Measurements from ENCODE around the gene RNF32.
"Not testable (repeated sequence)": the region's sequence is repeated elsewhere in the genome, so short reads cannot be mapped to it uniquely, and the experiment has no call there.

Gene RNF32

DNA sequence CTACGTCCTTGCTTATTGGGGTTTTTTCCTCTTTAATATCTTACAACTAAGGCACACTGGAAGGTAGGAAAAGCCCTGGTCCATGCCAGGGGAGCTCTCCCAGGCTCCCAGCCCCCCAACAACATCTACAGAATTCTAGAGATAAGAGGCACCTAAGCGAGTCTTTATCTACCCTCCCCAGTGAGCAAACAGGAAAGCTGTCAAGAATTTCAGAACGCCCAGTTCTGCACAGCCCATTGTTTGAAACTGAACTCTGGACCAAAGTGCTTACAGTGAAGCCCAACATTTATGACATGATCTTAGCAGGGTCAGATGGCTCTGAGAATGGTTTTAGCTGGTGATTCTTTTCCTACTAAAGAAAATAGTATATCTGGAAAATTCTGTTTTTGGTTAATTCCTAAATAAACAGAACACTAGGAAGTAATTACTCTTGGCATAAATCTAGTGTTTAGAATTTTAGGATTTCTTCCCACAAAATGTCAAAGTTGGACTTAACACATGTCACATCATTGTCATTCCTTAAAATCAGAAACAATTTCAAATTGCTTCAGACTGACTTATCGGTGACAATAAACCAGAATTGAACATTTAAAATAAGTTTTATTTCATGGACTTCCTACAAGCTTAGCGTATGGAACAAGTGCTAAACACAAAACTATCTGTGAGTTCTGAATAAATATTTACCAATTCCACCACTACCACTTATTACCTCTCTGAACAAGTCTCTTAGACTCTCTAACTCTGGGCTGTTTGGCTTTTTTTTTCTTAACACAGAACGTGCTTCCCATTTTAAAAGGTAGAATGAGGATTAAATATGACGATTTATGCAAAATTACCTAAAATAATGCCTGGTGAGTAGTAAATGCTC, 31.3 kb upstream of the RNF32 start:
- H3K27me3 Mint-ChIP-seq = peaks cover 50% of the 10 kb centered on the region
- H3K27ac Mint-ChIP-seq = peak overlapping the region; percentile 0
- H3K36me3 Mint-ChIP-seq (ENCODE audit: low read depth) = no peaks in the 10 kb centered on the region
- H3K9me3 Mint-ChIP-seq = no peaks in the 10 kb centered on the region
- peak overlapping the region; percentile 40 for H3K4me3 Mint-ChIP-seq
- peaks cover 16% of the 10 kb centered on the region for H3K4me1 Mint-ChIP-seq (ENCODE audit: low read depth)

DNA sequence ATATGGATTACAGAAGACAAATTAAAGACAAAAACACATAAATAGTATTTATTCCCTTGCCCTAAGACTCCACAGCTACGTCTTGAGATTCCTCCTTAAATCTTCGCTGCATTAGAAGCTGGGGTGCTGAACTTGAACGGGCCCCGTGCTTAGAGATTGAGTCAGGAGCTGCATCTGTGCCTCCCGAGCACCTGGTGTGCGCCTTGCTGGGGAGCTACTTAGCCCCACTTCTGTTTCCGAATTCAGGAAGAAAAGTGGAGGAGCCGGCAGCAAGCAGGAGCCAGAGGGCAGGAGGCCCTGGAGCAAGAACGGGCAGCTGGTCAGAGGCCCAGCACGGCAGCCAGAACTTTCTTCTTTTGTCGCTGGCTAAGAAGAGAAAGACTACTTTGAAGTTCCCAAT, 30.4 kb upstream of the RNF32 start:
- peaks cover 16% of the 10 kb centered on the region for H3K4me1 Mint-ChIP-seq (ENCODE audit: low read depth)
- H3K36me3 Mint-ChIP-seq (ENCODE audit: low read depth) = no peaks in the 10 kb centered on the region
- H3K9me3 Mint-ChIP-seq = no peaks in the 10 kb centered on the region
- no peak overlapping the region for H3K27ac Mint-ChIP-seq
- peaks cover 54% of the 10 kb centered on the region for H3K27me3 Mint-ChIP-seq
- H3K4me3 Mint-ChIP-seq = no peak overlapping the region

DNA sequence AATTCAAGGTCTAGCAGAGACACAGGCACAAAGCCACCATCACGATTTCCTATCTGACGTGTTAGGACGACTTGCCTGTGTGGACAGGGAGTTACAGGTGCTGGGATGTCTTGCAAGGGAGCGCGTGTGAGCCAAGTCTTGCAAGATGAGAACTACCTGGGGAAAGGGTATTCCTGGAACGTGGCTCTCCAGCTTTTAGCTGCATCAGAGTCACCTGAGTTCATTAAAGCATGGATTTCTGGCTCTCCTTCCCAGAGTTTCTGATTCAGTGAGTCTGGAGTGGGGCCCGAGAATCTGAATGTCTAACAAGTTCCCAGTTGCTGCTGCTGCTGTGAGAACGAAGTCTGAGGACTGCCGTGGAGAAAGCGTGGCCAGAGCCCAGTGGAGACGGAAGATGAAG, 30.0 kb upstream of the RNF32 start:
- no peaks in the 10 kb centered on the region for H3K36me3 Mint-ChIP-seq (ENCODE audit: low read depth)
- H3K9me3 Mint-ChIP-seq = no peaks in the 10 kb centered on the region
- H3K27me3 Mint-ChIP-seq = peaks cover 57% of the 10 kb centered on the region
- H3K4me1 Mint-ChIP-seq (ENCODE audit: low read depth) = peaks cover 16% of the 10 kb centered on the region
- no peak overlapping the region for H3K27ac Mint-ChIP-seq
- no peak overlapping the region for H3K4me3 Mint-ChIP-seq

DNA sequence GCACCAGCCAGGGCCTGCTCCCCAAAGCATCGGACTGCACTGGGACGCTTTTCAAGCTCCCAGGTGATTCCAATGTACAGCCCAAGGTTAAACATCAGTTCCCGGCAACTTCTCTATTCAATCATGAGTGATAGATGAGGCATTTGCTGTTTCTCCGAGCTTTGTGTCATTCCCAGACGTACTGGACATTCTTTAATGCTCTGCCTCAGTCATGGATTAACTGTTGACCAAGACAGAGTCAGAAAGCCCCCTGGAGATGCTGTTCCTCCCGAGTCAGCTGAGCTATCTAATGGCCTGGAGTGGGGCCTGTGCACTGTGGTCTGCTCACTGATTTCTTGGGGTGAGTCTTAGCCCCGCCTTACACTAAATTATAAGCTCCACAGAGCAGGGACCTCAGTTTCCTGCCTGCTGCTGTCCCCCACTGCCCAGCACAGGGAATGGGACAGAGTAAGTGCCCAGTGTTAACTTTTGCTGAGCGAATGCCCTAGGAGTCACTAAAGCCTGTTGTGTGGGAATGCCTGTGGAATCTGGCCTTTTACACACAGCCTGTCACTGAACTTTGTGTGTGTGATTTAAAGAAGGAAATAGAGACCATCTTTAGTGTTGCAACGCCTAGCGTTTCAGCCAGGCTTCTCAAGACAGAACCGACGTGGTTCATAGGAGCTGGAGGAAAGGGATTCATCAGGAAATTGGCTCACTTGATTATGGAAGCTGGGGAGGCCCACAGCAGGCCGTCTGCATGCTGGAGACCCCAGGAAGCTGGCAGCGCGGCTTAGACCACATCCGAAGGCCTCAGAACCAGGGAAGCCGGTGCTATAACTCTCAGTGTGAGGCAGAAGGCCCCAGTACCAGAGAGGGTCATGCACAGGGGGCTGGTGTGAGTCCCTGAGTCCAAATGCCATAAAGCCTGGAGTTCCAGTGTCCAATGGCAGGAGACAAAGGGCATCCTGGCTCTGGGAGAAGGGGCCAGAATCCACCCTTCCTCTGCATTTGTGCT, 29.3 kb upstream of the RNF32 start:
- H3K36me3 Mint-ChIP-seq (ENCODE audit: low read depth) = no peaks in the 10 kb centered on the region
- H3K4me3 Mint-ChIP-seq = no peak overlapping the region
- peaks cover 55% of the 10 kb centered on the region for H3K27me3 Mint-ChIP-seq
- H3K4me1 Mint-ChIP-seq (ENCODE audit: low read depth) = peaks cover 16% of the 10 kb centered on the region
- H3K27ac Mint-ChIP-seq = no peak overlapping the region
- H3K9me3 Mint-ChIP-seq = no peaks in the 10 kb centered on the region

DNA sequence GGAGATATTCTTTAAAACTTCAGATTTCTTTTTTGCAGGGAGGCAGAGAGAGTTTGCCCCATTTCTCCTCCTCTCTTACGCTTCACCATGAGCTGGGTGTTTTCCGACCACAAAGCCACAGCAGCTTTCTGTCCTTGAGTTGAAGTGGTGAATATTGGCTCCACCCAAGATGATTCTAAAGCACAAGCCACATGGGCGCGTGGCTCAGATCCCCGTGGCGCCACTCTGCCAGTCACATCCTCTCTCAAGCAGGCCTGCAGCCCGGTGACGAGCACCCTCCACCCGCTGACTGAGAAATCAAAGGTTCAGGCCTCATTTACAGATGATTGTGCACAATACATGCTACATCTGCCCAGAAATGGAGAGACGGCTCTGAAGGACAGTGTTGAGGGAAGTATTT, 27.6 kb upstream of the RNF32 start:
- Mint-ChIP-seq H3K9me3 (no peaks in the 10 kb centered on the region), H3K4me3 (peak overlapping the region; percentile 6), H3K27ac (peak overlapping the region; percentile 69), H3K27me3 (peaks cover 66% of the 10 kb centered on the region), H3K36me3 (ENCODE audit: low read depth) (no peaks in the 10 kb centered on the region), H3K4me1 (ENCODE audit: low read depth) (peaks cover 23% of the 10 kb centered on the region)

DNA sequence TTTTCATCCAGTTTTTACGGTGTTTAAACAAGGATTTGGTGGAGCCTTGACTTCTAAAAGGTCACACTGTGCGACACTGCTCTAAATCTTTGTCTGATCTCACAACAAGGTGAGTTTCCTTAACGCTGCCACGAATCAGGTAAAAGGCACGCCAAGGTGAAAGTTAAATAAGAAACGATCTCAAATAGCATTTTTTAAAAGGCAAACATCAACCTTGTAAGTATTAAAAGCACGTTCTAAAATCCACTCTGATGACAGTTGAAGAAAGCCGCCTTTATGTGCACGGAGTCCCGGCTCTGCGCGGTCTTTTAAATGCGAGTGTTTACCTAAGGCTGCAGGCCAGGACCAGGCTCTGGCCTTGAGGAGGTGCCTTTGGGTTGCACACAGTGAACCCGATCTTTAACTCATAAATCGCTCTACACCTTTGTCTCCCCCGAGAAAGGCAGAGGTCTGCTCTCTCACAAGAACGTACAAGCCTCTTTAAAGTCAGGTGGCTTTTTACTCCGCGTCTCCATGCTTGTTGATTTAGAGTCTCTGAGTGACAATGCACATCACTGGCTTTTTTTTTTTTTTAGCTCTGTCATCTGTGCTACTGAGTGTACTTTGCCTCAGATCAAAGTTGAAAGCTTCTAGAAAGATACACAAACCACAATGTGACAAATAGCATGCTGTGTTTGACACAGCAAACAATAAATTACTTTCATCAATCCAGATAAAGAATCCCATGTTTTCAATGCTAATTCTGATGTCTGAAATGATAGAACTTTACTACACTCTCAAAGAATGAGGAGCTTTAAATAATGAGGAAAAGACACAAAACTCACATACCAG, 25.9 kb upstream of the RNF32 start:
- Mint-ChIP-seq H3K4me1 (ENCODE audit: low read depth) (peaks cover 23% of the 10 kb centered on the region), H3K27ac (no peak overlapping the region), H3K27me3 (peaks cover 59% of the 10 kb centered on the region), H3K4me3 (no peak overlapping the region), H3K36me3 (ENCODE audit: low read depth) (no peaks in the 10 kb centered on the region), H3K9me3 (no peaks in the 10 kb centered on the region)

DNA sequence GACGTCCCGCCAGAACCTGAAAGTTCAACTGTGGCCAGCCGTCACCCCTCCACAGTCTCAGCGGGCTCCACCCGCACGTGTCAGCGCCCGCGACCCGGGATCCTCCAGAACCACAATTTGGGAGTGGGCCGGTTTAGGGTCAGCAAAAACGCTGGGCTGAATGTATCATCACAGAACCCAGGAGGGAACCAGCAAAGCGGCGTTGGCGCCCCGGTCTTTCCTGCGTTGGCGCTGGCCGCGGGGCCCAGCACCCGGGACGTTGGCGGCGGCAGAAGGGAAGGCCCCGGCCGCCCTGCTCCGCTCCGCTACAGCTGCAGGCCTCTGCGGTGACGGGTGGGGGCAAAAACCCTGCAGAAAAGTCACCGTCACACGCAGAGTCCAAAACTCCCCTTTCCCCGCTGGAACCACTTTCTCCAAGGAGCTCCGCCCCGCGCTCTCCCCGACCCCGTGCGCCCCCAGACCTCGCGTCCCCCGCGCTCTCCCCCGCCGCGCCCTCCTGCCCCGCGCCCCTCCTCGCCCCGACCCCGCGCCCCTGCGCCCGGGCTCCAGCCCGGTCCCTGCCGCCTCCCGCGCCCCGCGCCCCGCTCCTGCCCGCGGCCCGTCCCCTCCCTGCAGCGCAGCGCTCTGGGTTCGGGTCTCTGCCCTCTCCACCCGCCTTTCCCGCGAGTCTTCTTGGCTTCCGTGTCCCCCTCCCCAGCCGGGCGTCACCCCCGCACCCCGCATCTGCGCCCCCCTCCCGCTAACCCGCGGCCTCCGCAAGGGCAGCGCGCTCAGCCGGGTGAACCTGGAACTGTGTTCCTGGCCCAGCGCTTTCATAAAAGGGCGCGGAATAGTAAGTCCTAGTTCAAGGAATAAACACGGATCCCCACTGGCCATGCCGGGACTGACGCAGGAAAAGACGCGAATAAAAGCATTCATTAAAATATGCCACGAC, 24.0 kb upstream of the RNF32 start:
- Mint-ChIP-seq H3K4me1 (ENCODE audit: low read depth) (peaks cover 23% of the 10 kb centered on the region), H3K27ac (no peak overlapping the region), H3K36me3 (ENCODE audit: low read depth) (no peaks in the 10 kb centered on the region), H3K4me3 (peak overlapping the region; percentile 24), H3K27me3 (peaks cover 64% of the 10 kb centered on the region), H3K9me3 (peaks cover 9% of the 10 kb centered on the region)

DNA sequence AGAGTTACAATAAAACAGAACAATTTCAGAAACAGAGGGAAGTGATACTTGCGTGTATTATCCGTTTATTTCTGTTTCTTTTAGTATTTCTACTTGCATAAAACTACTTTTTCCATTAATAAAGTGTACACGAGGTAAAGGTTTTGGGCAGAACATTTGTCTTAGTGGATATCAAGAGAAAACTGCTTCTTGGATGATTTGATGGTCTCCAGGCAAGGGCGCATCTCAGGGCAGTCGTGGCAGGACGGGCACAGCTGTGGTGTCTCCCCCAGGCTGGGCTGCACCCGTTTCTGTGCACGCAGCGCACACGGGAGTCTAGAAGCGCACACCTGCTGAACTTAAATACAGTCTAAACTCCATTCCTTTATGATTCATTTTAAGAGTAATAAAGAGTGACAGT, 23.4 kb upstream of the RNF32 start:
- H3K27me3 Mint-ChIP-seq = peaks cover 65% of the 10 kb centered on the region
- H3K9me3 Mint-ChIP-seq = peaks cover 10% of the 10 kb centered on the region
- H3K36me3 Mint-ChIP-seq (ENCODE audit: low read depth) = no peaks in the 10 kb centered on the region
- H3K27ac Mint-ChIP-seq = no peak overlapping the region
- H3K4me3 Mint-ChIP-seq = peak overlapping the region; percentile 24
- H3K4me1 Mint-ChIP-seq (ENCODE audit: low read depth) = peaks cover 19% of the 10 kb centered on the region

DNA sequence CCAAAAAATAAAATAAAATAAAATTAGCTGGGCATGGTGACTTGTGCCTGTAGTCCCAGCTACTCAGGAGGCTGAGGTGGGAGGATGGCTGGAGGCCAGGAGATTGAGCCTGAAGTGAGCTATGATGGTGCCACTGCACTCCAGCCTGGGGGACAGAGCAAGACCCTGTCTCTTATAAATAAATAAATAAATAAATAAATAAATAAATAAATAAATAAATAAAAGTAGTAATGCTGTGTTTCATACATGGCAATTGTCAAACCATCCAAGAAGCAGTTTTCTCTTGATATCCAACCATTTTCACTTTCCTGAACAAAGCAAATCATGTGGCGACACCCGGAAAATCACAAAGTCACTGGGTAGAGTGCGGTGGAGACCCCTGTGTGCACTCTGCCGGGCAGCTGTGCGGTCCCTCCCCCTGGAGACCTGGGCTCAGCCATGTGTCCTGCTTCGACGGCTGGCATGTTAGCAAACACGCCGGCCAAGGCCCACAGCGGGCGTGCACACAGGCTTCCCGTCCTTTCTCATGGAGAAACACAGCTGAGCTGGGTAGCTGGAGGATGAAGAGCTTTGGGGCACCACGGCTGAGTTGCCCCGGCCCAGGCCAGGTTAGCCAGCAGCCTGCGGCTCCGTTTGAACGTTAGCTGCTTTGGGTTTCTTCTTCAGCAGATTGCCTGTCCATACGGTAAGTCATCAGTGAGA, 22.3 kb upstream of the RNF32 start:
- peaks cover 10% of the 10 kb centered on the region for H3K9me3 Mint-ChIP-seq
- H3K27me3 Mint-ChIP-seq = peaks cover 62% of the 10 kb centered on the region
- peaks cover 9% of the 10 kb centered on the region for H3K4me1 Mint-ChIP-seq (ENCODE audit: low read depth)
- H3K4me3 Mint-ChIP-seq = no peak overlapping the region
- no peak overlapping the region for H3K27ac Mint-ChIP-seq
- H3K36me3 Mint-ChIP-seq (ENCODE audit: low read depth) = no peaks in the 10 kb centered on the region

DNA sequence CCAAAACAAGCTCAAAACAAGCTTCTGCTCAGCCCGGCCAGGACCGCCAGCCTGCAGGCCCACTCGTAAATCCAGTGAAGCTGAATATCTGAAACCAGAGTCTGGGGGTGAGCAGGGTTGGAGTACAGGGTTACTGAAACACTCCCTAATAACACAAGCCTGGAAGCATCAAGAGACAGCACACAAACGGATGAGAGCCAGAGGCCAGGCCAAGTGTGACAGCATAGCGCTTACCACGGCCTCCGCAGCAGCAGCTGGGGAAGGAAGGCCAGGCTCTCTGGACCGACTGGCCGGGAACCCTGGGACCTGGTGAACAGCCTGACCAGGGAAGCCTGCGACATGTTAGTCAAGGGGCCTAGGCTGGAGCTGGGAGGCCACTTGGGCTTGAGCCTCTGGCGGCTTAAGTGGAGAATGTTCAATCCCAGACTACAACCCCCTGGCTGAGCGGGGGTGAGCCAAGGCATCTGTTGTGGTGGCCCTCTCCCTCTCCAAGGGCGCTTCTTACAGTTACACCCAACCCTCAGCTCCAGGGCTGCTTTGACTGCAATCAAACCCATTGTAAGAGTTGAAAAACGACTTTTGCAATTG, 21.7 kb upstream of the RNF32 start:
- H3K9me3 Mint-ChIP-seq = peaks cover 10% of the 10 kb centered on the region
- H3K36me3 Mint-ChIP-seq (ENCODE audit: low read depth) = no peaks in the 10 kb centered on the region
- no peak overlapping the region for H3K27ac Mint-ChIP-seq
- no peak overlapping the region for H3K4me3 Mint-ChIP-seq
- H3K4me1 Mint-ChIP-seq (ENCODE audit: low read depth) = peaks cover 6% of the 10 kb centered on the region
- peaks cover 62% of the 10 kb centered on the region for H3K27me3 Mint-ChIP-seq

DNA sequence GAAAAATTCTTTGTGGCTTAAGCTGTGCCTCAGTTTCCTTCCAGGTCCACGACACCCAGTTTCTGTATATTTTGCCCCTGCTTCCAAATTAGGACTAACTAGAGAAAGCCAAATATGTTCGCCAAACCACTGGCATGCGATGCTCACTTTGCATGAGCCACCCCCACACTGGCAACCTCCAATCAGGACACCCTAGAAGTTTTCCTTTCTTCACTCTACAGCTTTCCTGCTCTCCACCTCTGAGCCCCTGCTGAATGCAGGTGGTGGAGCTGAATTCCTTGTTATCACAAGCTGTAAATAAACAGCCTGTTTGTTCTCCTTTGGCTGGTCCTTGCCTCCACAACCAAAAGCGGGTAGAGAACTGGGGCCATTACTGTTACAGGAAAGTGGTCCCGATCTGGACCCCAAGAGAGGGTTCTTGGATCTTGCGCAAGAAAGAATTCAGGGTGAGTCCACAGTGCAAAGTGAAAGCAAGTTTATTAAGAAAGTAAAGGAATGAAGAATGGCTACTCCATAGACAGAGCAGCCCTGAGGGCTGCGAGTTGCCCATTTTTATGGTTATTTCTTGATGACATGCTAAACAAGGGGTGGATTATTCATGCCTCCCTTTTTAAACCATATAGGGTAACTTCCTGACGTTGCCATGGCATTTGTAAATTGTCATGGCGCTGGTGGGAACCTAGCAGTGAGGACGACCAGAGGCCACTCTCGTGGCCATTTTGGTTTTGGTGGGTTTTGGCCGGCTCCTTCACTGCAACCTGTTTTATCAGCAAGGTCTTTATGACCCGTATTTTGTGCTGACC, 20.9 kb upstream of the RNF32 start:
- not testable (repeated sequence) for H3K4me1 Mint-ChIP-seq (ENCODE audit: low read depth); H3K27ac Mint-ChIP-seq; H3K9me3 Mint-ChIP-seq; H3K36me3 Mint-ChIP-seq (ENCODE audit: low read depth); H3K4me3 Mint-ChIP-seq
- H3K27me3 Mint-ChIP-seq = peaks cover 54% of the 10 kb centered on the region

DNA sequence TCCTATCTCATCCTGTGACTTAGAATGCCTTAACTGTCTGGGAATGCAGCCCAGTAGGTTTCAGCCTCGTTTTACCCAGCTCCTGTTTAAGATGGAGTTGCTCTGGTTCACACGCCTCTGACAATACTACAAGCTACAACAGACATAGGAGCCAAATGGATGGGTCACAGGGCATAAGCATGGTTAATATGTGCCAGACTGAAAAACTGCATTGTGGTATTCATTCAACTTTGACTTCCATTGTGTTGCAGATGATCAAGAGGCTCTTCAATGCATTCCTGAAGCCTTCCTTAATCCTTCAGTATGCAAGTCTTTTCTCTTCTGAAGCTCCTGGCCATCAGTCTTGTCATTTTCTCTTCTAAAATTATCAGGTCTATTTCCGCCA, 20.3 kb upstream of the RNF32 start:
- H3K4me3 Mint-ChIP-seq = no peak overlapping the region

More for the DNA sequence above, 20.3 kb upstream of the RNF32 start:
- peaks cover 10% of the 10 kb centered on the region for H3K9me3 Mint-ChIP-seq
- H3K36me3 Mint-ChIP-seq (ENCODE audit: low read depth) = no peaks in the 10 kb centered on the region
- H3K27ac Mint-ChIP-seq = no peak overlapping the region
- H3K4me1 Mint-ChIP-seq (ENCODE audit: low read depth) = peaks cover 7% of the 10 kb centered on the region
- peaks cover 50% of the 10 kb centered on the region for H3K27me3 Mint-ChIP-seq

All from stimulated activated naive CD8-positive, alpha-beta T cell treated with anti-CD3 and anti-CD28 coated beads, Interleukin-15, Interleukin-2, amounts not matched to agents 100 ng/mL and 50 ng/mL, for 24 hours (primary cell).